CD1c-positive myeloid dendritic cell (primary cell): Measurements from ENCODE around the gene ATXN1.

Source experiments
- DNase-seq: peaks from one replicate; pipeline ENCODE4 v3.0.0-alpha.2; 2016; ENCODE audit errors: extremely low spot score

ATXN1 gene

DNA sequence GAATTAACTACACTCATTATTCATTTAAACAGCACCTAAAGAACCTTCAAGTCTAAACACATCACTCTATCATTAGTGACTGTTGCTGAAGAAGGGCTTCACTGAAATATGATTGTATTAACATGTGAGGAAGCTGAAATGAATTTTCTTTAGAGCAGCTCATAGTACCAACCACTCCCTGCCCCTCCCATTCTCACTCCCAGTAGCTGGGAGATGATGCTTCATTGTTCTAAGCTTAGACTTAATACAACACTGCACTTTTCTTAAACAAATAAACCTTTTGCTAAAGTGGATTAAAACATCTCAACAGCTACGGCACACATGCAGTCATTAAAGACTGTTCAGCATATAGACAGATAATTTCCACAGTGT is 63.1 kb downstream of the ATXN1 start:
- DNase-seq = no peak

- DNase-seq = no peak
Observed at GRCh38 chr6:16697437-16698161, 63.7 kb downstream of the ATXN1 start.

- peak; percentile 71 for DNase-seq
Observed at GRCh38 chr6:16696496-16696895, 64.8 kb downstream of the ATXN1 start.

DNA sequence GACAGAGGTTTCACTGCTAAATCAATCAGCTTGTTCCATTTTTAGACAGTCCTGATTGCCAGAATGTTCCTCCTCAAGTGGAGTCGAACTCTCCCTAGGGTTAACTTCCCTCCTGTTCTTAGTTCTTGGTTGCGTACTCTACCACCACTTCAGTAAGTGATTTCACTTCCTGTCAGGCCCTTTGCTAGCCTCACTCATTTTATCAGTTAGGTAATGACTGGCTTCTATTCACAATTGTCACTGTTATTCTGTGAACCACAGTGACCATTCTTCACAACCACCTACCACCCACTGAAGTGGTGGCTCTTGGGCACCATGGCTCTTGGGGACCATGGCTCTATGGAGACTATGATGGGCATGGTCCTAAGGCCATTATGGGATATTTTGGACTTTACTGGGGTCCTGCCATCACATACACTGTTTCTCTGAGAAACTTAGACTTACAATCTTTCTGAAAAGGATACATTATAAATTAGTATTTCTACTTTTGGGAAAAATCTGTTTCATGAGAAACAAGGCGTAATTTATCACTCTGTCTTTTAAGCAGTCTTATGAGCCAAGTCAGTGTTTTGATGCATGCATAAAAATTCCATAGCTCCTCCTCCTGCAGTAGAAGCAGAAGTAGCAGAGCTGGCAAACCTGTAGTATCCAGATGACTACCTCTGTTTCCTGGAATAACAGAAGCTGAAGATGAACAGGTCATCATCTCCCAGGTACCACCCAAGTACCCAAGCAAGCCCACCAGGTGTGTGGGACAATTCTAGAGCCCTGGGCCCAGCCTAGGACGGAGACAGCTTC is 66.3 kb downstream of the ATXN1 start:
- peak; percentile 86 for DNase-seq

GRCh38 chr6:16691324-16691723 is 69.9 kb downstream of the ATXN1 start:
- no peak for DNase-seq

- DNase-seq = no peak
Observed at GRCh38 chr6:16690608-16691142, 70.6 kb downstream of the ATXN1 start.

- peak; percentile 67 for DNase-seq
Observed at GRCh38 chr6:16689788-16690607, 71.3 kb downstream of the ATXN1 start.

- peak; percentile 65 for DNase-seq
Observed at GRCh38 chr6:16688984-16689636, 72.2 kb downstream of the ATXN1 start.

GRCh38 chr6:16688436-16688835 is 72.8 kb downstream of the ATXN1 start:
- DNase-seq = no peak

- no peak for DNase-seq
Observed at GRCh38 chr6:16687045-16687444, 74.2 kb downstream of the ATXN1 start.

GRCh38 chr6:16684896-16685554 is 76.2 kb downstream of the ATXN1 start:
- peak; percentile 97 for DNase-seq

DNA sequence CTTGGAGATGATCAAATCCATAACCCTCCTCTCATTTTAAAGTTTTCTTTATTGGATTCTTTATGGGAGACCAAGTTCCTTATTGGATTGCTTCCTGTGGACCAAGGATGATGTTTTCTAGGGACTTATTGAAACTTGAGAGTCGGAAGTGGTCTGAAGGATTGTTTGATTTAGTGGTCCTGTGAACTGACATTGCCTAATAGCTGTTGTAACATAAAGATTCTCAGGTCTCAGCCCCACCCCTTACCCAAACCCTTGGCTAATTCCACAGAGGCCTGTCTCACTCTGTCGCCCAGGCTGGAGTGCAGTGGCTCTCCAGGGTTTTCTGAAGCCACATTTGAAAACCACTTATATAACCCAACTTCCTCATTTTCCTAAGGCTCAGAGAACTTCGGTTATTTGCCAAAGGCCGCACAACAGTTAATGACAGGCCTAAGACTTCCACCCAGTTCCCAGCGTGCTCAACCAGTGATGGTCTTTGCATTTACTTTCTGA is 77.0 kb downstream of the ATXN1 start:
- peak; percentile 88 for DNase-seq

DNA sequence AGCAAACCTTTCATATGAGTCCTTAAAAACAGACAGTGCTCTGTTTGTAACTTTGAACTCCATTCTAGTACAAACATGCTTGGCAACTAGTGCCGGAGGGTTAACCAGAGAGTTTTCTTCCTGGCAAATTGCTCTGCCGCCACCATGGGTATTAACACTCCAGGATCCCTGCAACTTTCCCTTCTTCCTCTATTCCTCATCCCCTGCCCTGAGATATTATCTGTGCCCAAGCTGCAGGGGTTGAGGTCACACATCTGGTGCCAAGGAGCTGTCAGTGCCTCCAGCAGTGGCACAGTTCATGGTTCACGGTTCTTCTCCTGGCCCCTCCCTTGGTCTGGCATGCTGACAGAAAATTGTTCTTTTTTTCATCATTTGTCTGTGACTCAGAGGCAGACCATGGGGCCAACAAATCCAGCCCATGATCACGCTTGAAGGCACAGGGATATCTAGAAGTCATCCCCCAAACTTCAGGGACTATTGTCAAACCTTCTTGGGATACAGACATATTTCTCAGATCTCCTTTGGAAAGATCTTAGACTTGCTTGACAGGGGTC is 77.5 kb downstream of the ATXN1 start:
- DNase-seq = peak; percentile 87

- peak; percentile 93 for DNase-seq
Observed at GRCh38 chr6:16681260-16681873, 79.9 kb downstream of the ATXN1 start.

- DNase-seq = no peak
Observed at GRCh38 chr6:16679050-16679449, 82.2 kb downstream of the ATXN1 start.

DNA sequence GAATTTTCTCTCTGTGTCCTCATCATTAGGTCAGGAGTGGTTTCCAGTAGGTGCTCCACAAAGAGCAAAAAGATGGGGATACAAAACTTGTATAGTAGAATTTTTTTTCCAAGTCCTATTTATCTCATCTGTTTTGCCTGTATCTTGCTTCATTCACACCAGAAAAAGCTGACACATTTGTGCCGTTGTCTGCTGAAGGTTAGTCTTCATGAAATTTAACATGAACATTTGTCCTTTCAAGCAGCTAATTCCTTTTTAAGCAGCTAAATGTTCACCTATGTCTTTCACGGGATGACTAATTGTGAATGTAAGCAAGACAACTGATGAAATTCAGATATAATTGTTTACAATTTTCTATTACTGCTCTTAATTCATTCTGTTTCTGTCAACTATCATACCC is 83.8 kb downstream of the ATXN1 start:
- no peak for DNase-seq

DNA sequence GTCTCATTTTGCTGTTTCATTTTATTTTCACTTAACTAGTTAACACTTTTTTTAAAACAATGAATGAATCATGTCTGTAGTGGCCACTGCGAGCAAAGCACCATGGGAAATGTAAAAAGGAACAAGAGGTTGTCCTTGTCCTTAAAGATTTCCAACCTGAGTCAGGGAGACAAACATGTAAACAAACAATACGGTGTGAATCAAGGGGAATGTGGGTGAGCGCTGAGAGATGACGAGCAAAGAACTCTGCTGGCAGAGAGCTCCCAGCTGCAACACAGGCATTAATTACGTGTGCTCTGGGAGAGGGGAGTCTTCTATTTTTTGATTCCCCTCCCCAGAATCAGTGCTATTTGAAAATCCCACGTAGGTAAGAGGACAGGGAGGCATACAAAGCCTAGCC is 84.3 kb downstream of the ATXN1 start:
- peak; percentile 59 for DNase-seq

GRCh38 chr6:16676376-16676775 is 84.9 kb downstream of the ATXN1 start:
- DNase-seq = no peak

- no peak for DNase-seq
Observed at GRCh38 chr6:16674801-16675392, 86.4 kb downstream of the ATXN1 start.
